ENCODE results near the gene DXO.

DNA sequence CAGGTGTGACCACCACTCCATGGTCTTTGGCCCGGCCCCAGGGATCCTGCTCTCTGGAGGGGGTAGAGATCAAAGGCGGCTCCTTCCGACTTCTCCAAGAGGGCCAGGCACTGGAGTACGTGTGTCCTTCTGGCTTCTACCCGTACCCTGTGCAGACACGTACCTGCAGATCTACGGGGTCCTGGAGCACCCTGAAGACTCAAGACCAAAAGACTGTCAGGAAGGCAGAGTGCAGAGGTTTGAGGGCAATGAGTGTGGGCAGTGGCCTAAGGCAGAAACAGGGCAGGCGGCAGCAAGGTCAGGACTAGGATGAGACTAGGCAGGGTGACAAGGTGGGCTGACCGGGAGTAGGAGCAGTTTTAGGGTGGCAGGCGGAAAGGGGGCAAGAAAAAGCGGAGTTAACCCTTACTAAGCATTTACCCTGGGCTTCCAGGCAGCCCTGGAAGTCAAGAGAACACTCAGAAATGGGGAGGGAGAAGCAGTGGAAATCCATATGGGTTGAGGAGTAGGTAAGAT, 25.5 kb downstream of the DXO start:
- TF ChIP-seq ZNF589 (CRISPR knock-in tag; conservative IDR thresholded peaks at IDR 0.05) (no peak), ZNF274 (CRISPR knock-in tag; IDR thresholded peaks at IDR 0.05) (no peak), EP300 (IDR thresholded peaks at IDR 0.05; ENCODE audit: low read depth in 2 of 2, low read length in 2 of 2) (no peak), EP300 (CRISPR knock-in tag; IDR thresholded peaks at IDR 0.05; ENCODE audit: borderline replicate concordance) (no peak), EZH2 (conservative IDR thresholded peaks at IDR 0.05; ENCODE audit: low read depth, low read length) (no peak)
- TF ChIP-seq, protein P1, sequence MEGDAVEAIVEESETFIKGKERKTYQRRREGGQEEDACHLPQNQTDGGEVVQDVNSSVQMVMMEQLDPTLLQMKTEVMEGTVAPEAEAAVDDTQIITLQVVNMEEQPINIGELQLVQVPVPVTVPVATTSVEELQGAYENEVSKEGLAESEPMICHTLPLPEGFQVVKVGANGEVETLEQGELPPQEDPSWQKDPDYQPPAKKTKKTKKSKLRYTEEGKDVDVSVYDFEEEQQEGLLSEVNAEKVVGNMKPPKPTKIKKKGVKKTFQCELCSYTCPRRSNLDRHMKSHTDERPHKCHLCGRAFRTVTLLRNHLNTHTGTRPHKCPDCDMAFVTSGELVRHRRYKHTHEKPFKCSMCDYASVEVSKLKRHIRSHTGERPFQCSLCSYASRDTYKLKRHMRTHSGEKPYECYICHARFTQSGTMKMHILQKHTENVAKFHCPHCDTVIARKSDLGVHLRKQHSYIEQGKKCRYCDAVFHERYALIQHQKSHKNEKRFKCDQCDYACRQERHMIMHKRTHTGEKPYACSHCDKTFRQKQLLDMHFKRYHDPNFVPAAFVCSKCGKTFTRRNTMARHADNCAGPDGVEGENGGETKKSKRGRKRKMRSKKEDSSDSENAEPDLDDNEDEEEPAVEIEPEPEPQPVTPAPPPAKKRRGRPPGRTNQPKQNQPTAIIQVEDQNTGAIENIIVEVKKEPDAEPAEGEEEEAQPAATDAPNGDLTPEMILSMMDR (CRISPR knock-in tag; IDR thresholded peaks at IDR 0.05): no peak

Measured in HepG2 (cell line).